GM21619 (cell line): Measurements from ENCODE around the gene MRPL17.

Experiments
- ATAC-seq: cut with Tn5 transposase; IDR thresholded peaks from one replicate; pipeline ENCODE4 v1.9.1; 2021; ENCODE audit not compliant: unreplicated experiment

MRPL17 gene

GRCh38 chr11:6655020-6655789 is 27.9 kb downstream of the MRPL17 start:
- ATAC-seq = no peak

GRCh38 chr11:6654281-6655019 is 28.7 kb downstream of the MRPL17 start:
- ATAC-seq = no peak

GRCh38 chr11:6653656-6654055 is 29.5 kb downstream of the MRPL17 start:
- ATAC-seq = no peak

- ATAC-seq = no peak
Observed at GRCh38 chr11:6653097-6653496, 30.0 kb downstream of the MRPL17 start.

GRCh38 chr11:6652182-6652581 is 31.0 kb downstream of the MRPL17 start:
- no peak for ATAC-seq

- no peak for ATAC-seq
Observed at GRCh38 chr11:6650980-6651379, 32.2 kb downstream of the MRPL17 start.

GRCh38 chr11:6650104-6650503 is 33.0 kb downstream of the MRPL17 start:
- ATAC-seq = no peak

- no peak for ATAC-seq
Observed at GRCh38 chr11:6648501-6648900, 34.6 kb downstream of the MRPL17 start.

GRCh38 chr11:6647836-6648235 is 35.3 kb downstream of the MRPL17 start:
- ATAC-seq = no peak

GRCh38 chr11:6646918-6647679 is 36.0 kb downstream of the MRPL17 start:
- ATAC-seq = peak; percentile 91

GRCh38 chr11:6646576-6646917 is 36.6 kb downstream of the MRPL17 start:
- no peak for ATAC-seq

GRCh38 chr11:6646071-6646470 is 37.1 kb downstream of the MRPL17 start:
- ATAC-seq = no peak

GRCh38 chr11:6642957-6643356 is 40.2 kb downstream of the MRPL17 start:
- no peak for ATAC-seq

GRCh38 chr11:6640985-6641701 is 42.0 kb downstream of the MRPL17 start:
- ATAC-seq = no peak

GRCh38 chr11:6640036-6640984 is 42.8 kb downstream of the MRPL17 start:
- ATAC-seq = no peak

GRCh38 chr11:6638429-6638828 is 44.7 kb downstream of the MRPL17 start:
- no peak for ATAC-seq

GRCh38 chr11:6637871-6638270 is 45.3 kb downstream of the MRPL17 start:
- ATAC-seq = no peak

GRCh38 chr11:6636480-6636879 is 46.7 kb downstream of the MRPL17 start:
- ATAC-seq = no peak

- ATAC-seq = no peak
Observed at GRCh38 chr11:6635082-6635932, 47.8 kb downstream of the MRPL17 start.
